ENCODE results near the gene STAG2.

Gene STAG2

GRCh38 chrX:123975180-123975579 lies 13.7 kb downstream of the STAG2 start:
- no peak for DNase-seq (ENCODE audit: low read depth in 3 of 3)

- no peak for DNase-seq (ENCODE audit: low read depth in 3 of 3)
Observed at GRCh38 chrX:123976706-123977316, 15.3 kb downstream of the STAG2 start.

- no peak for DNase-seq (ENCODE audit: low read depth in 3 of 3)
Observed at GRCh38 chrX:123983240-123983639, 21.7 kb downstream of the STAG2 start.

- no peak for DNase-seq (ENCODE audit: low read depth in 3 of 3)
Observed at GRCh38 chrX:123986377-123986776, 24.9 kb downstream of the STAG2 start.

DNA sequence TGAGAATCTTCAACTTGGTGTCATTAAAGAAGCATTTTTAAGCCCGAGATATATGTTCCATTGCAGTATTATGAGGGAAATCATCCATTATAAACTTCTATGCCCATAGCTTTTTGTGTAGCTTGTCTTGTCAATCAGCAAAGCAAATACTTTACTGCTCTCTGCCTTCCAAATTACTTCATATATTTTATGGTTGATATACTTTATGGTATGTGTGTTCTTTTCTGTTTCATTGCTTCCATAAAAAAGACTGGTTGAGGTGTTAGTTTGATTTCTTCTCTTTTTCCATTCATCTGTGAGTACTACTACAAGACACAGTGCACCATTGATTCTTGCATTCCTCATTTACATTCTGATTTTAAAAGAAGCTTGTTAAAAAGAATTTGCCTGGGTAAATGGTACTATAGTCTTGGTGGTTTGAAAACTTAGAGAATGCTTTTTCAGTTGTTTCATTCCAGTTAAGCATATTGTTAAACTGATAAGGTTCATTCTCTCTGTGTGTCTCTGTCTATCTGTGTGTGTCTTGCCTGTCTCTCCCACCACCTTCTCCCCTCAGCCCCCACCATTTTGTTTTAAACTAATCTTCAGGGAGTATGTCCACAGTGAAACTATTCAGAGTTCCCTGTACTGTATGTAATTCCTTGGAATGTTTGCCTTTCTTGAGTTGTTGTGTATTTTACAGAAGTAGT lies 27.1 kb downstream of the STAG2 start:
- DNase-seq (ENCODE audit: low read depth in 3 of 3): no peak

GRCh38 chrX:123989235-123989634 lies 27.7 kb downstream of the STAG2 start:
- no peak for DNase-seq (ENCODE audit: low read depth in 3 of 3)

DNA sequence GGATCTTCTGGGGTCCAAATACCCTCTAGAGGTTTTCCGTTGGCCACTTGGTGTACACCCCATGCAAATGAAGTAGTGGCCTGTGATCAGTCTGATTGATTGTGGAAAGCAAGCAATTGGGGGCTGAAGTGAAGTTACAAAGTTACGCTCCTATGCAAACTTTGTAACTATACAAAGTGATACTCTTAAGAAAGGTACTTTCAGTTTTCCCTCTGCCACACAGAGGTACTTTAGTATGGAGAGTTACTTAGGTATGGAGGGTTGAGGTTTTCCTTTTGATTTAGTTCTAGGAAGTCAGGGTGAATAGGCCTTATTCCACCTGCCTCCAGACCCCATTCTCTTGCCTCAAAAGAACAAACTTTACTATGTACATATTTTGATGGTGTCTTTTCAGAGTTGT lies 28.7 kb downstream of the STAG2 start:
- DNase-seq (ENCODE audit: low read depth in 3 of 3): no peak

DNA sequence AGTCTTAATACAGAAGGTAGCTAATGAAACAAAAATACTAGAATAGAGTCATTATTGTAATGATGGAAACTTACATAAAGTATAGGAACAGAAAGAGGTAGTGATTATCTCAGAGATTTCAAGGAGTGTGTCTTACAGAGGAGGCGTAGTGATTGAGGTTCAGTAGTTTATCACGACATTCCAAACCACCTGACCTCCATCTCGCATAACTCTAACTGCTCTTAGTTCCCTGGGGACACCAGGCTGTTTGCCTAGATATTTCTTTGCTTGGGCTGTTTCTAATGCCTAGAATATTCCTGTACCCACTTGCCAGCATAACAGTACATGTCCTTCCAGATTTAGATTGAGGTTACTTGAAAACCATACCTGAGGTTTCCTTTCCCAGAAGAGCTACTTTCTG lies 29.1 kb downstream of the STAG2 start:
- no peak for DNase-seq (ENCODE audit: low read depth in 3 of 3)

DNA sequence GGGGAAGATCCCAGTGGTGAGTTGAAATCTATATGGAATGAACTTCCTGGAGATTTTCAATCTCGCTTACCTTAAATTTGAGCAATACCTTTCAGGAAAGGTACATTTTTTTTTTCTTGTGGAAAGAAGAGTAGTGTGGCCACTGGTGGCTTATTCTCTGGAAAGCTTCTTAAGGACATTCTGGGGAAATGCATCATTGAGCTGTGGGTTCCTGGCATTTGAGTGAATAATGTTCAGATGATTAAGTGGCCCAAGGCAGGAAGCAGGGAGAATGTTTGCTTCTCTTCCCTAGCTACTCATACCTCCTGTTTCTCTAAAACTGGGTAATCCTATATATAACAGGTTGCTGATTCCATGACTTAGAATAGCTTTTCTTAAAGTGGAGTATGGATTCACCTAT lies 31.8 kb downstream of the STAG2 start:
- DNase-seq (ENCODE audit: low read depth in 3 of 3): no peak

DNA sequence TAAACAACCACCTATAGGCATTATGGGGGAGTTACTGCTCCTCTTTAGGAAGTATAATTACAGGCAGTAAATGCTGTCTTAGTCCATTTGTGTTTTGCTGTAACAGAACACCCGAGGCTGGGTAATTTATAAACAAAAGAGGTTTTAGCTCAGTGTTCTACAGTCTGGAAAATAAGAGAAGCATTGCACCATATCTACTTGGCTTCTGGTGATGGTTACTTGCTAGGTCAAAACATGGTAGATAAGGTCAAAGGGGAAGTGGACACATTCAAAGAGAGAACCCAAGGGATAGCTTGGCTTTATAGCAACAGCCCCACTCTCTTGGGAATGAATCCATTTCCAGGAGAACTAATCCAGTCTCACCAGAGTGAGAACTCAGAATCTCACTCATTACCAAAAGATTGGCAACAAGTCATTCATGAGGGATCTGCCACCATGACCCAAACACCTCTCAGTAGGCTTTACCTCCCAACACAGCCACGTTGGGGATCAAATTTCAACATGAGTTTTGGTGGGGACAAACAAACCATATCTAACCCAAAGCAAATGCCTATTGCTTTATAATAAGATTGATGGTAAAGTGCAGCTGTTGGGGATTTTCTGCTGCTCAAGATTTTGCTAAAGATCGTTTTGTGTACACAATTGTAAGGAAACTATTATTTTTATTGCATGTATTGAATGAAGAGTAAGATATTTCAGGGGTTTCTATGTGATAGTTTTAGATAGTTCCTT lies 32.6 kb downstream of the STAG2 start:
- DNase-seq (ENCODE audit: low read depth in 3 of 3): no peak

DNA sequence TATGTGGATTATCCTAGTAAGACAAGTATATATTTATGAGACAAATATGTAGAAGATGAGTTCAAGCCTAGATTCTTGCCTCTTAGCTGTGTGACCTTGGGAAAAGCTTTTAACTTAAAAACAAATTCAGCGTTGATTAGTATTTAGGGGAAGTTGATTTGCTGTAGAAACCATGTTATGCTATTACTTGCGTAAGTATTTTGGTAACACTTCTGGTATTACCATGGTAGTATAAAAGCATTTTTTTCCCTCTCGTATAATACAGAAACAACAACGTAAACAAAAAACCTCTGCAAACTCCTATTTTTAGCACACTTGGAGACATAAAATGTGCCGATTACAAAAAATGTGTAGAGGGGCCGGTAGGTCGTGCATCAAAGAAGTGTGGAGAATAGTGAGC lies 33.2 kb downstream of the STAG2 start:
- no peak for DNase-seq (ENCODE audit: low read depth in 3 of 3)

DNA sequence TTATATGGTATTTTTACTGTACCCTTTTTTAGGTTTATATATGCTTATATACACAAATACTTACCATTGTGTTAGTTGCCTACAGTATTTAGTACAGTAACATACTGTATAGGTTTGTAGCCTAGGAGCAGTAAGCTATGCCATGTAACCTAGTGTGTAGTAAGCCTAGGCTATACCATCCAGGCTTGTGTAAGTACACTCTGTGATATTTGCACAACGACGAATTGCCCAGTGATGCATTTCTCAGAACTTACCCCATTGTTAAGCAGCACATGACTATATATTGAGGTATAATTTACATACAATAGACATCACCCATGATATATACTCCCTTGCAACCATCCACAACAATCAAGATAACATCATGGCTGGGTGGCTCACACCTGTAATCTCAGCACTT lies 40.1 kb downstream of the STAG2 start:
- no peak for DNase-seq (ENCODE audit: low read depth in 3 of 3)

- DNase-seq (ENCODE audit: low read depth in 3 of 3): no peak
Observed at GRCh38 chrX:124005228-124005627, 43.7 kb downstream of the STAG2 start.

DNA sequence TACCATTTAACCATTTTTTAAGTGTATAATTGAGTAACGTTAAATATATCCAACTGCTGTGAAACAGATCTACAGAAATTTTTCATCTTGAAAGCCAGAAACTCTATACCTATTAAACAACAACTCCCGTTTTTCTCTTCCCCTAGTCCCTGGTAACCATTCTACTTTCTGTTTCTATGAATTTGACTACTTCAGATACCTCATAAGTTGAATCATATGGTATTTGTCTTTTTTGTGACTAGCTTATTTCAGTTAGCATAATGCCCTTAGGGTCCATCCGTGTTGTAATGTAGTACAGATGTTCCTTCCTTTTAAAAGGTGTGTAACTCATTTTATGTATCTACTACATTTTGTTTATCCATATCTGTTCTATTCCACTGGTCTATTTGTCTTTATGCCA lies 48.7 kb downstream of the STAG2 start:
- DNase-seq (ENCODE audit: low read depth in 3 of 3): no peak

GRCh38 chrX:124010566-124010965 lies 49.1 kb downstream of the STAG2 start:
- DNase-seq (ENCODE audit: low read depth in 3 of 3): no peak

- no peak for DNase-seq (ENCODE audit: low read depth in 3 of 3)
Observed at GRCh38 chrX:124015721-124016120, 54.2 kb downstream of the STAG2 start.

GRCh38 chrX:124016825-124017224 lies 55.3 kb downstream of the STAG2 start:
- DNase-seq (ENCODE audit: low read depth in 3 of 3): no peak

DNA sequence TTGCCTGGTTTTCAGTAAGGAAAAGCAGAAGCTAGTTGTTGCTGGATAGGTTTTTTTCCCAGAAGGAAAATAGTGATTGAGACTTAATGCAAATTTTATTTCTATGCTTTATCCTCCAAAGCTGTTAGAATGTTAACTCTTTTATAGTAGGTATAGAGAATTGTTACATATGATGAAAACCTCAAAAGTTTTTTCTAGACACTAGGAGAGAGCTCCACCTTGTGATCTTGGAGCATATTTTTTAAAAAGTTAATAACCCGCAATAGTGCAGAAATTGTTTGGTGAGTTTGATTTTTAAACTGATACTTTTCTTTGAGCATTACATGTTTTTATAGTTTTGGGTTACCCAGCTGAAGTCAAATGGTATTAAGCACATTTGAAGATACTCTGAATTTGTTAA lies 56.5 kb downstream of the STAG2 start:
- DNase-seq (ENCODE audit: low read depth in 3 of 3): no peak

DNA sequence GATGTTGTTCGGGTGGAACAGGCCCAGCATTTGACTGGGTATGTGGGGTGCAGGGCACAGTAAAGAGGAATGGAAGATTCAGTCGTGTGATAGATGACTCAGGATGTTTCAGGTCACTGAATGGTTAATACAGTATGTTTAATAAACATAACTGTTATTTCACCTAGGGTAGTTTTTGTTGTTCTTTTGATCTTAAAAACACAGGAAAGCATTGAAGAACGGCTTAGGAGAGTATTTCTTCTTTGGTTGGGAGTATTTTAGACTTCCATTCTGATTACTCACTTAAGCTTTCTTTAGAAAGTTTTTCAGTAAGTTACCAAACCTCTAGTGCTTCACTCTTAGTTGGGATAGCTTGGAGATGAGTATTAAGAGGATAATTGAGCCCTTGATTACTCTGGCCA lies 62.3 kb downstream of the STAG2 start:
- DNase-seq (ENCODE audit: low read depth in 3 of 3): no peak

GRCh38 chrX:124026529-124026928 lies 65.0 kb downstream of the STAG2 start:
- no peak for DNase-seq (ENCODE audit: low read depth in 3 of 3)

- DNase-seq (ENCODE audit: low read depth in 3 of 3): no peak
Observed at GRCh38 chrX:124028182-124028581, 66.7 kb downstream of the STAG2 start.

DNA sequence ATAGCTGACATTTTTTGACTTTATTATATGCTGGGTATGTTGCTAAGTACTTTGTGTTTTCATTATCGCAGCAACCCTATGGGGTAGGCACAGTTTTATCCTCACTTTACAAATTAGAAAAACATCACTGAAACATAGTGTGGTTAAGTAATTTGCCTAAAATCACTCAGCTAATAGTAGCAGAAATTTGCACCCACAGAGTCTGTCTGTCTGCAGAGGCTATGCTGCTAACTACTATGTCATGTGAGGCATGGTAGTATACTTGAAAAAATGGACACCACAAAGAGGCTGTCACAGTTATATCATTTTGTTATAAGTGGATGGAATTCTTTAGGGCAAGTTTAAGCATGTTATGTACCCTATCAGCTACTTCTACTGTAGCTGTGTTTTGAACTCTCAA lies 69.0 kb downstream of the STAG2 start:
- no peak for DNase-seq (ENCODE audit: low read depth in 3 of 3)

DNA sequence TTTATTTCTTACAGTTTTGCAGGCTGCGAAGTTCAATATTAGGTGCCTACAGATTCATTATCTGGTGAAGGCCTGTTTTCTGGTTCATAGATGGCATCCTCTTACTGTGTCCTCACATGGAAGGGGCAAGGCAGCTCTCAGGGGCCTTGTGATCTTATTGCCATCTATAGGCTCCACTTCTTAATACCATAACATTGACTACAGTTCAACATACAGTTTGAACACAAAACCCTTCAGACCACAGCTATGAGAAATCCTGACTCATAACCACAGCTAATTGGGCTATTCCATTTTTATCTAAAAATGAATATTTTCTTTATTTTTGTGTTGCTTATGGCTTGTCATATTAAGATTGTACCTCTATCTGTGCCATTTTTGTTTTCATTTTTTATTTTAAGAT lies 72.3 kb downstream of the STAG2 start:
- DNase-seq (ENCODE audit: low read depth in 3 of 3): no peak
